Smooth muscle cell (in vitro differentiated cells): ENCODE results near the gene TMSB10. TPM values are rescaled to one million over a fixed set of nuclear protein-coding genes. Genes with fewer than 3 reads are reported as not detected.
"Not testable (repeated sequence)": the region's sequence is repeated elsewhere in the genome, so short reads cannot be mapped to it uniquely, and the experiment has no call there.

ENCODE experiments used
- DNase-seq: peaks from one replicate; lab custom pipeline; 2025; ENCODE audit not compliant: unreplicated experiment; lab: John Stamatoyannopoulos, UW
- H2AFZ ChIP-seq: fragments of 200-600 bp; sonication (generic); 2 replicates; pipeline ENCODE4 v1.6.0; 2016; ENCODE audit warnings: antibody characterized with exemption, low read depth, mild to moderate bottlenecking
- H3F3A ChIP-seq: fragments of 200-600 bp; sonication (generic); 2 replicates; pipeline ENCODE4 v1.6.0; 2017; ENCODE audit warnings: antibody characterized with exemption, low read depth
- H3K27ac ChIP-seq: fragments of 200-600 bp; sonication (generic); 2 replicates; pipeline ENCODE4 v1.5.1; 2016; ENCODE audit warnings: low read depth, mild to moderate bottlenecking
- H3K27me3 ChIP-seq: fragments of 200-600 bp; sonication (generic); 2 replicates; pipeline ENCODE4 v1.6.1; 2016; ENCODE audit warnings: low read depth, mild to moderate bottlenecking
- H3K36me3 ChIP-seq: fragments of 200-600 bp; sonication (generic); 2 replicates; pipeline ENCODE4 v1.5.1; 2016; ENCODE audit warnings: low read depth
- H3K4me1 ChIP-seq: fragments of 200-600 bp; sonication (generic); 2 replicates; pipeline ENCODE4 v1.5.1; 2016; ENCODE audit warnings: low read depth
- H3K4me2 ChIP-seq: fragments of 200-600 bp; sonication (generic); 2 replicates; pipeline ENCODE4 v1.6.0; 2016; ENCODE audit warnings: mild to moderate bottlenecking
- H3K4me3 ChIP-seq: fragments of 200-600 bp; sonication (generic); 2 replicates; pipeline ENCODE4 v1.5.1; 2016; ENCODE audit warnings: mild to moderate bottlenecking
- H3K79me2 ChIP-seq: fragments of 200-600 bp; sonication (generic); 2 replicates; pipeline ENCODE4 v1.6.0; 2016; ENCODE audit warnings: low read depth, mild to moderate bottlenecking
- H3K9ac ChIP-seq: fragments of 200-600 bp; sonication (generic); 2 replicates; pipeline ENCODE4 v1.6.0; 2016; ENCODE audit warnings: low read depth
- H3K9me3 ChIP-seq: fragments of 200-600 bp; sonication (generic); replicated peaks from 2 replicates; pipeline ENCODE4 v1.5.1; 2016; ENCODE audit warnings: low read depth
- H4K20me1 ChIP-seq: fragments of 200-600 bp; sonication (generic); 2 replicates; pipeline ENCODE4 v1.6.0; 2016; ENCODE audit warnings: low read depth
- WGBS: methylation state at CpG from one replicate; pipeline ENCODE4 v1.1.7; 2016; ENCODE audit warnings: low lambda C conversion rate; 5-methylcytosine and 5-hydroxymethylcytosine counted together
- polyA plus RNA-seq: library from polyadenylated mRNA; unstranded; fragments of >200 nt; fragmentation: Nextera tagmentation; extraction: Ambion mirVana; gene quantifications from 2 replicates; pipeline ENCODE4 v1.2.1, GENCODE V29; 2016
- total RNA-seq: library from RNA; depleted of rRNA; stranded (reverse); fragments of >200 nt; gene quantifications from 2 replicates; pipeline ENCODE4 v1.2.3, GENCODE V29; 2014
- TF ChIP-seq, protein P1 (sequence below): fragments of 200-600 bp; sonication (generic); IDR thresholded peaks from 2 replicates; pipeline ENCODE4 v1.5.1; 2017; ENCODE audit warnings: borderline replicate concordance, mild to moderate bottlenecking, antibody characterized with exemption; ENCODE audit not compliant: insufficient read depth, poor library complexity, severe bottlenecking

Gene TMSB10
- total and polyA plus RNA-seq, 2 experiments from 2014 or later, result 5,517 to 8,051 TPM

DNA sequence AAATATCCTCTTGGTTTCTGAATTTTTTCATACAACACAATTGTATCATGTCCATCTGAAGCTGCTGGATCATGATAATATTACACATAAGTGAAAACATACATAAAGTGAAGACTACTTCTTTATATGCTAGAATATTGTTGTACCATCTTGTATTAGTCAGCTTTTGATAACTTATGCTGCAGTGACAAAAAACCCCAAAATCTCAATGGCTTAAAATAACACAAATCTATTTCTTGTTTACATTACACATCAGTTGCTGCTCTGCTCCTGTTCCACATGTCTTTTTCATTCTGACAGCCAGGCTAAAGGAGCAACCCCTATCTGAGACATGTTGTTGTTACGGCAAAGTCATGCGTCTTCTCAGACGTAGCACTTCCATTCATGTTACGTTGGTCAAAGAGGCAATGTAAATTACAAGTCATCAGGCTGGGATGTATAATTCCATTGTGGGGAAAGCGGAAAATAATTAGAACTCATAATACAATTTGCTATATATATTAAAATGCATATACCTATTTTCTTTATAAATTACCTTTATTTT, 5.8 kb downstream of the TMSB10 start:
- Histone ChIP-seq H3K79me2 (peaks cover 7% of the 10 kb centered on the region), H3K27ac (no peak overlapping the region), H3F3A (peaks cover 9% of the 10 kb centered on the region), H3K9me3 (no peaks in the 10 kb centered on the region), H3K9ac (no peak overlapping the region), H3K4me3 (no peak overlapping the region), H4K20me1 (peaks cover 13% of the 10 kb centered on the region), H3K4me1 (peaks cover 6% of the 10 kb centered on the region), H3K4me2 (no peak overlapping the region), H2AFZ (no peak overlapping the region), H3K36me3 (no peaks in the 10 kb centered on the region), H3K27me3 (no peaks in the 10 kb centered on the region)
- WGBS, result 96% methylated on average over 5 of the region's 5 CpGs
- TF ChIP-seq, protein P1, sequence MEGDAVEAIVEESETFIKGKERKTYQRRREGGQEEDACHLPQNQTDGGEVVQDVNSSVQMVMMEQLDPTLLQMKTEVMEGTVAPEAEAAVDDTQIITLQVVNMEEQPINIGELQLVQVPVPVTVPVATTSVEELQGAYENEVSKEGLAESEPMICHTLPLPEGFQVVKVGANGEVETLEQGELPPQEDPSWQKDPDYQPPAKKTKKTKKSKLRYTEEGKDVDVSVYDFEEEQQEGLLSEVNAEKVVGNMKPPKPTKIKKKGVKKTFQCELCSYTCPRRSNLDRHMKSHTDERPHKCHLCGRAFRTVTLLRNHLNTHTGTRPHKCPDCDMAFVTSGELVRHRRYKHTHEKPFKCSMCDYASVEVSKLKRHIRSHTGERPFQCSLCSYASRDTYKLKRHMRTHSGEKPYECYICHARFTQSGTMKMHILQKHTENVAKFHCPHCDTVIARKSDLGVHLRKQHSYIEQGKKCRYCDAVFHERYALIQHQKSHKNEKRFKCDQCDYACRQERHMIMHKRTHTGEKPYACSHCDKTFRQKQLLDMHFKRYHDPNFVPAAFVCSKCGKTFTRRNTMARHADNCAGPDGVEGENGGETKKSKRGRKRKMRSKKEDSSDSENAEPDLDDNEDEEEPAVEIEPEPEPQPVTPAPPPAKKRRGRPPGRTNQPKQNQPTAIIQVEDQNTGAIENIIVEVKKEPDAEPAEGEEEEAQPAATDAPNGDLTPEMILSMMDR, result no peak
- no peak for DNase-seq

DNA sequence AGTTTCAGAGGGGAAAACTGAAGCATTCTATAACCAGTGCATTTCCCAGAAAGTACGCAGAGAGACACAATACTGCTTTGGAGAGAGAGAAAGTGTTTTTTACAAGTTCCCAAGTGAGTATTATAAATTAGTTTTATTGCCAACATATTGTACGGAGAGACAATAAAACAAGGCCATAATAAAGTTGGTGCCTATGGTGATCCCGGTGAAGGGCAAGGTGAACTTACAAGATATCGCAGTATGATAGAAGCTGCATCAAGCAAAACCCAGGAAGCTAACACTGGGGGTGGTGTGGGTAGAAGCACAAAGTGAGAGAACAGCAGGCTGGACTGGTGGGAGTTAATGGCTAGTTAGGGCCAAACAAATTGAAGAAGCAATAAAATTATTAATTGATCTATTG, 7.5 kb downstream of the TMSB10 start:
- Histone ChIP-seq H3K27ac (no peak overlapping the region), H4K20me1 (no peaks in the 10 kb centered on the region), H3K27me3 (no peaks in the 10 kb centered on the region), H3F3A (no peaks in the 10 kb centered on the region), H2AFZ (no peak overlapping the region), H3K4me3 (no peak overlapping the region), H3K79me2 (no peaks in the 10 kb centered on the region), H3K36me3 (no peaks in the 10 kb centered on the region), H3K4me1 (no peaks in the 10 kb centered on the region), H3K4me2 (no peak overlapping the region), H3K9ac (no peak overlapping the region), H3K9me3 (no peaks in the 10 kb centered on the region)
- 93% methylated on average over 4 of the region's 4 CpGs for WGBS
- DNase-seq, result no peak
- TF ChIP-seq, protein P1, result no peak

DNA sequence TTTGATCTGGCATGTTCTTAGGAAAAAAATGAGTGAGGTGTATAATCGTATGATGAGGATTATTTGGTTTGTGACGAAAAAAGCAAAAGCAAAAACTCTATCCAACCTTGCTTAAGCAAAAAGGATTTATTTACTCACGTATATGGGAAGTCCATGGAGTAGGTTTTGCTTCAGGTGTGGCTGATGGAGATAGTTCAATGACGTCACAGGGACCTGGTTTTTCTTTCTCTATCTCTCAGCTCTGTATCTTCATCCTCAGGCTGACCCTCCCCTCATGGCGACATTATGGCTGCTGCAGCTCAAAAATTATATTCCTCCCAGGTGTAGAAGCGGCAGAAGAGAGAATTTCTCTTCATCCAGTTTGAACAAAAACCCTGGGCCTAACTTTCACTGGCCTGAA, 8.9 kb downstream of the TMSB10 start:
- Histone ChIP-seq H3K79me2 (no peaks in the 10 kb centered on the region), H3K27me3 (no peaks in the 10 kb centered on the region), H4K20me1 (no peaks in the 10 kb centered on the region), H3K4me1 (no peaks in the 10 kb centered on the region), H3K4me3 (no peak overlapping the region), H3K9me3 (no peaks in the 10 kb centered on the region), H3F3A (peaks cover 8% of the 10 kb centered on the region), H3K4me2 (no peak overlapping the region), H3K9ac (no peak overlapping the region), H2AFZ (no peak overlapping the region), H3K36me3 (no peaks in the 10 kb centered on the region), H3K27ac (no peak overlapping the region)
- TF ChIP-seq, protein P1, result no peak
- 93% methylated on average over 6 of the region's 6 CpGs for WGBS
- no peak for DNase-seq

DNA sequence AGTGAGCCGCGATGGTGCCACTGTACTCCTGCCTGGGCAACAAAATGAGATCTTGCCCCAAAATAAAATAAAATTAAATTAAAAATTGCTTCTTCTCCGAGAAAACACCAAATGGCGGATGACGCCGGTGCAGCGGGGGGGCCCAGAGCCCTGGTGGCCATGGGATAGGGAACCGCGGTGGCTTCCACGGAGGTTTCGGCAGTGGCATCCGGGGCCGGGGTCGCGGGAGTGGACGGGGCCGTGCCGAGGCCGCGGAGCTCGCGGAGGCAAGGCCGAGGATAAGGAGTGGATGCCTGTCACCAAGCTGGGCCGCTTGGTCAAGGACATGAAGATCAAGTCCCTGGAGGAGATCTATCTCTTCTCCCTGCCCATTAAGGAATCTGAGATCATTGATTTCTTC, 10.2 kb downstream of the TMSB10 start:
- peaks cover 12% of the 10 kb centered on the region for H3F3A ChIP-seq
- H3K79me2 ChIP-seq, H3K27me3 ChIP-seq, H3K27ac ChIP-seq, H2AFZ ChIP-seq, H4K20me1 ChIP-seq, H3K4me1 ChIP-seq, H3K9ac ChIP-seq, DNase-seq, H3K36me3 ChIP-seq, H3K4me3 ChIP-seq, H3K4me2 ChIP-seq, H3K9me3 ChIP-seq: not testable (repeated sequence)
- WGBS, result 98% methylated on average over 14 of the region's 24 CpGs

DNA sequence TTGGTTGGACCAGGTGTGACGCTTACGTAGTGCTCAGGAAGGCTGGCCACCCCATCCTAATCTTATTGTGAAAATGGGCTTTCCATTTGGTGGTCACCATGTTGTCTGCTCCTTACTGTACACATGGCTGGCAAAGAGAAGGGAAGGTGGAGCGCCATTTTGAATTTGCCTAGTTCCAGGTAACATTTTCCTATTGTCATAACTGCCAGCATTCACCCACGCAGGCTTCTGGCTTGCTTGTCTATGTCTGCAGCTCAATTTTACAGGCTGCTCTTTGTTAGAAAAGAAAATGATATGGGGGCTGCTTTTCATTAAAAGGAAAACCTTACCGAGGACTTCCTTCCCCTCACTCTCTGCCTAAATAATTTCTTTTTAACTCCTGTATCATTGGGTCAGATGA, 12.4 kb downstream of the TMSB10 start:
- H3K9ac ChIP-seq, H3K4me1 ChIP-seq, H3K27me3 ChIP-seq, H2AFZ ChIP-seq, H3K27ac ChIP-seq, H3K79me2 ChIP-seq, H3K4me2 ChIP-seq, H3K36me3 ChIP-seq, H3K9me3 ChIP-seq, H3K4me3 ChIP-seq, H4K20me1 ChIP-seq, DNase-seq: not testable (repeated sequence)
- WGBS, result 97% methylated on average over 5 of the region's 5 CpGs
- peaks cover 12% of the 10 kb centered on the region for H3F3A ChIP-seq
